HG03558 (cell line): Measurements from ENCODE around the gene NGB.
"Not testable (repeated sequence)": the region's sequence is repeated elsewhere in the genome, so short reads cannot be mapped to it uniquely, and the experiment has no call there.

Experiments used
- ATAC-seq: cut with Tn5 transposase; IDR thresholded peaks from one replicate; pipeline ENCODE4 v1.9.1; 2021; ENCODE audit warnings: moderate number of reproducible peaks; ENCODE audit not compliant: unreplicated experiment; ENCODE audit errors: extremely low read depth

The NGB gene

GRCh38 chr14:77296906-77297305 is 25.9 kb upstream of the NGB start:
- no peak for ATAC-seq

GRCh38 chr14:77296155-77296554 is 25.1 kb upstream of the NGB start:
- no peak for ATAC-seq

DNA sequence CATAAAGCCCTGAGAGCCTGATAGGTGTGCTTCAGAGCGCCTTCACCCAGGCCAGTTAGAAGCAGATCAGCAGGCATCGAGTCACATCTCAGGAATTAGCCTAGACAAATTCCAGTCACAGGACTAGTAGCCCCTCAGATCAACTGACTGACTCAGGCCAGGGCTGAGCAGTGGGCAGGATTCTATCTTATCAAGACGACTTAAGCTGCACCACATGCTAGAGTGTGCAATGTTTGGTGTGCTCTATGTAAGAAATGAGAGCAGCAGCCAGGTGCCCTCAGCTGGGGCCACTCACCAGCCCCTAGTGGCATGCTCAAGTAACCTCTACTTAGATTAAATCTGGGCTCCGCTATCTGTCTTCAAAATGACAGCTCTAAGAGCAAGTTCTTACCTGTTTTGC is 19.7 kb upstream of the NGB start:
- ATAC-seq: no peak

- ATAC-seq: no peak
Measured at GRCh38 chr14:77286576-77286975, 15.6 kb upstream of the NGB start.

DNA sequence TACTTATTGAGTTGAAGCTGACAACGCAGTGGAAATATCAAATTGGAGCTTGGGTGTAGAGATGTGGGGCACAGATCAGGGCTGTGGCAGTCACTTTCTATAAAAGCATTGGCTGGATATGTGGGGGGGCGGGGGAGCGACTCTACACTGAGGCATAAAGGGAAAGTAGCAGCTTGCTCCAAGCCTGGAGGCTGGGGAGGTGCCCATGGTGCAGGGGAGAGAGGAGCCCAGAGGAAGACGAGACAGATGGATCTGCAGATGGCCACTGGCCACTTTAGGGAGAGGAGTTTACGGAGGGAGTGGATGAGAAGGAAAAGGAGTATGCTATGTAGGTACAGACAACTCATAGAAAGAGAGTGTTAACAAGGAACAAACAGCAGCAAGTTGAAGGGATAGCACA is 13.5 kb upstream of the NGB start:
- ATAC-seq: no peak

- ATAC-seq: no peak
Measured at GRCh38 chr14:77284066-77284465, 13.1 kb upstream of the NGB start.

DNA sequence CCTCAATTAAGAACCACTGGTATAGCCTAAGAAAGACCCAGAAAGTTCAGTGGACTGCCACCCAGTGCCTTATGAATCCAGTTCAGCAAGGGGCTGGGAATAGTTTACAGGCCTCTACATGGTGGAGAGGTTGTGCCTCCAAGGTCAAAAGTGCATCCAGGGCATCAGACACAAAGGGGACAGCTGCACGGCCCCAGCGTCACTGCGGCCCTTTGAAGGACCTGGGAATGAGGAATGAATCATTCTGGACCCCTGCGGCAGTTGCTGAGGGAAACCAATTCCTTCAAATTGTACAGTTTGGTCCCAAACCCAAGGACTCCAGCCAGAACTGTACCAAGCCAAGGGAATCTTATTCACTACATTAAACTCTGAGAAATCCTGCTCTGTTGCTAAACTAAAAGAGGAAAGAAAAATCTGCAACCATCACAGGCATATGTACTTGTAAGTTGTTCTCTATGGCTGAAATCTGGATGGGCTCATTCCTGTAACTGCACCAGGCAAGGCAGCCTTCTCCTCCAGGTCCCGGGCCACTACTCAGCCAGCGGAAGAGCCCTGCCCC is 10.9 kb upstream of the NGB start:
- ATAC-seq: no peak

GRCh38 chr14:77280921-77281320 is 9.9 kb upstream of the NGB start:
- not testable (repeated sequence) for ATAC-seq

GRCh38 chr14:77279719-77280118 is 8.7 kb upstream of the NGB start:
- ATAC-seq: no peak

DNA sequence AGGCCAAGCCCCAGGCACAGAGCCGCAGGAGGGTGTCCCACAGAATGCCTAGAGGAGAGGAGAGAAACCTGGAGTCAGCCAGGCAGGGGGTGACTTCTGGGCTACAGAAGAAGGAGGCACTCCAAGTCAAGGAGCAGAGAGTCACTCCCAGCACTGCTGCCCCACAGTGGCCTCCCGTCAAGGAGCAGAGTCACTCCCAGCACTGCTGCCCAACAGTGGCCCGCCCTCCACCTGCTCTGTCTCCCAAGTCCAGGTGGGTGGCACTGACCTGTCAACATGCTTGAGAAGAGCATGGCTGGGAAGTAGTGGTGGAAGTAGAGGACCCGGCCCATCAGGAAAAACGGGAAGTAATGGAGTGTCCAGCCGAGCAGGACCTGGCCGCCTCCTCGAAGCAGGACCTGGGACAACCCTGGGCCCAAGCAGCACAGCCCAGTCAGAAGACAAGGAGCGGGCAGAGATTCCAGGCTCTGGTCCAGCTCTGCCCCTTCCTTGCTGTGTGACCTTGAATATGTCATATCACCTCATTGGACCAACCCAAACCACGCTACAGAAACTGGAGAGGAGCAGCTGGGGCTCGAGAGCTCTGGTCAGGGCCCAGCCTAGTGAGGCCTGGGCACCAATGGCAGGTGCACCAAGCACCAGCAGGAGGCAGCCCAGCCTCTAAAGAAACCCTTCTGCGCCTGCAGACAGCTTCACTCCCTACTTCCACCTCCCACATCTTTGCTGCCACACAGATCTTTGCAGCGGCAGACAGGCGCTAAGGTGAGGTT is 7.6 kb upstream of the NGB start:
- no peak for ATAC-seq

GRCh38 chr14:77276959-77277358 is 6.0 kb upstream of the NGB start:
- no peak for ATAC-seq

DNA sequence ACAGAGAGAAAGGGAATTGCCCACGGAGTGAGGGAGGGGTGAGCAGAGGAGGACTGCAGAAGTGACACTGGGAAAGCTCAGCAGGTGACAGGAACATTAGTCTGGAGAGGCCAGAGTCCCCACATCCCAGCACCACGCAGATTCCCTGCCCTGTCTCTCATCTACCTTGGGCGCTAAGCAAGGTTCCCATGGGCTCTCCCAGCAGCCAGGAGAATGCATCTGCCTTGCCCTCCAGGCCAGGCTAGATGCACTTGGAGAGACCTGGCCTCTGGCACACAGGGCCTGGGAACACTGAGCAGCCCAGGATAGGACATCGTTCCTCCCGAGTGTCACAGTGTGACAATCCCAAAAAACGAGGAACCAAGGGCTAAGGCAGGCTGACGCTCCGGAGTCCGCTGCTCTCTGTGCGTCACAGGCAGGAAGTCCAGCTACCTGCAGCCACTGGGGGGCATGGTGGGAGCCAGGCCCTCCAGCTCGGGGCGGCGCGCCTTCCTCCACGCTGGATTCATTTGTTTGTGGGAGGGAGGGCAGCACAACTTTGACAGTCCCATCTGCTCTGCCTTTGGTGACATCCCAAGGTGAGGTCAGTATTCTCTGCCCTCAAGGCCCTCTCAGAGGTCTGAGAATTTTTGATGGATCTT is 5.4 kb upstream of the NGB start:
- ATAC-seq: no peak

- ATAC-seq: no peak
Measured at GRCh38 chr14:77275601-77276017, 4.6 kb upstream of the NGB start.

- no peak for ATAC-seq
Measured at GRCh38 chr14:77275041-77275580, 4.1 kb upstream of the NGB start.

DNA sequence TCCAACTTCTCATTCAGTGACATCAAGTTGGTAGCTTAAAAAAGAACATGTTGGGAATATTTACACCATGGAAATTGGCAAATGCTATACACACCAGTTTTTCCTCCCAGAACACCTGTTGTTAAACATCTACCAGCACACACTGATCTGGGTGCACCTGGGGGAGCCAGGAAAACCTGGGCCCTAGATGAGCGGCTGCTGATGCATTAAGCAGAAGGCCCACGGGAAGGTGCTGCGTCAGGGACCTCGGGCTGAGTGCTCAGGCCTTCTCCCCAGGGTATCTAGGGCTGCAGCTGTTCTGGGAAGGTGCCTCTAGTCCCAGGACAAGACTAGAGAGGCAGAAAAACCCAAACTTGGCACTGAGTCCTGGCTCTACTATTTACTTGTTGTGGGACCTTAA is 2.8 kb upstream of the NGB start:
- ATAC-seq: no peak

DNA sequence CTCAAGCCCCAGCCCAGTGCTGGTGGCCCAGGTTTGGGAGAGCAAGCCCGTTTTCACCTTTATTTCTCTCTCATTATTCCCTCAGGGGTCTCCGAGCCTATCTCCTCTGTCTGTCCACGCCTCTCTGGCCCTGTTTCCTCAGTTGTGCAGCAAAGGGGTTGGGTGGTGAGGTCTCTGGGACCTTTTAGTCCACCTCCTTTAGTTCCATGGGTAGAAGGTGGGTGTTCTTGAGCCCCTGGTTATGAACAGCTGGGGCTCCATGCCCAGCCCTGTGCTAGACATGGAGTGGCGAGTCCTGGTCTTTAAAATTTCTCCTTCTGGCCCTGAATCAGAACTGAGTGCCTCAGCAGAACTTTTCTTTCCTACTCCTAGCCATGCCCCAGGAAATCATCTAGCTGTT is 1.3 kb upstream of the NGB start:
- no peak for ATAC-seq

- ATAC-seq: no peak
Measured at GRCh38 chr14:77270361-77271112, 469 bp downstream of the NGB start.

GRCh38 chr14:77268989-77269600 is 1.9 kb downstream of the NGB start:
- ATAC-seq: no peak

DNA sequence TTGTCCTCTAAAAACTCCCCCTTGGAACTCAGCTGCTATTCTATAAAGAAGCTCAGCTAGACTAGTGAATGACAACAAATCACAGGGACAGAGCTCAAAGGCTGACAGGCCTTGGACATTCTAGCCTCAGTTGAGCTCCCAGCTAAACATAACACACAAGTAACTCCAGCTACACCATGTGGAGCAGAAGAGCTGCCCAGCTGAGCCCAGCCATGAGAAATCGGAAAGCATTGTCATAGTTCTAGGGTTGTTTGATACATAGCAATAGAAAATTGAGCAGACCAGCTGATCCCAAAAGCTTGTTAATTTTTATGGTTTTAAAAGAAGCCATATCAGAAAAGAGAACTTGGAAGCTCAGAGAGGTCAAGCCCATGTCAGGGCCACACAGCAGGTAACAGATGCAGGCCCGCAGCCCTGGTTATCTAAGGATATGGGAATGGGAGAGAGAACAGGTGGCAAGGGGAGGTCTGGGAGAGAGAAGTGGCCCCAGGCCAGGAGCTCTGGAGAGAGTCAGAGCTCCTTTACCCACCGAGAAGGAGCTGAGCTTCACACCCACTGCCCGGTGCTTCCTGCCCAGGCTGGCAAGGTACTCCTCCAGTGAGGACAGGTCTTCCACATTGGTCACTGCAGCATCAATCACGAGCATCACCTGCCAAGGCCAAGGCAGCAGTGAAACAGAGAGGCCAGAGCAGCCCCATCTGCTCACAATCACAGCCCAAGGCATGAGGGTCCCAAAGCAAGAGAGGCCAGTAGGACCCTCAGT is 2.9 kb downstream of the NGB start:
- no peak for ATAC-seq

DNA sequence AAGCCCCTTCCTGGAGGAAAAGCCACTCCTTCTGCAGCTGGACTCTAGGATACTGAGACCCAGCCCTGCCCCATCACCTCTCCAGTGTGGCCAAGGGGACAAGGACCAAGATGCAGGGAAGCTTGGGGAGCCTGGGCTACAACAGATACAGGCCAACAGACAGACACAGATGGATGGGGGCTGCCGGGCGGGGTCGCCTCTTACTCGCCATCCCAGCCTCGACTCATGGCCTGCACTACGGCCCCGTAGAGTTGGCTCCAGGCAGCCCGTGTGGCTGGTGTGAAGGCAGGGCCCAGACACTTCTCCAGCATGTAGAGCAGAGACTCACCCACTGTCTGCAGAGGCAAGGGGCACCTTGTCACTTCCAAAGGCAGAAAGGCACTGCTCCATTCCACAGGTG is 4.7 kb downstream of the NGB start:
- ATAC-seq: no peak
